ENCODE data around the gene TMEFF2. TPM values are rescaled to one million over a fixed set of nuclear protein-coding genes. Genes with fewer than 3 reads are reported as not detected.

The TMEFF2 gene
- total RNA-seq, 8 experiments from 2014 or later: 0.35 to 15.8 (median 11.9) TPM

DNA sequence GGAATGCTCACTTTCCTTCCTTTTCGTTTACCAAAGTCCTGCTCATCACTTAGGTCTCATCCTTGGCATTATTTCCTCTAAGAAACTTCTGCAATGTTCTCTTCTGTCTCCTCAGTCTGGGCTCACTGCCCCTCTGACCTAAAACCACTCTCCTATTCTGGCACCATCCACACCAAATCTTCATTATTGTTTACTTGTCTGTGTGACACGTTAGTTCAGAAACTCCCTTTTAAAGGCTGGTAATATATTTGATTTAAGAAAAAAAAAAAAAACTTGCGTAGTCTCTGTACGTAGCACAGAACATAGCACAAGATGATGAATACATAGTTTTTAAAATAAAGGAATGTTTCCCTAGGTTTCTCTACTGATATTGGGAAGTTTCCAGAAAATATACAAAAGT is 229.0 kb downstream of the TMEFF2 start:
- in situ Hi-C loops (cut with MboI; ENCODE audit: low pct_unique_long_range_greater_than_20kb in 2 of 9, low sequenced_read_pairs in 9 of 9, unreplicated experiment in 9 of 9): no loop called here
- no peak overlapping the region for H3K27ac ChIP-seq
- H3K4me1 ChIP-seq (replicated peaks in 1 of 2): peaks cover 6% of the 10 kb centered on the region in 2 donors
- ATAC-seq (replicated peaks in 6 of 8): no peak
- no peak overlapping the region for H3K4me3 ChIP-seq
- WGBS, 10 experiments: 0 to 95% (median 85%) methylated on average over 2 to 4 of the region's 4 CpGs; no CpG with 5 or more reads in 1 of the 10 experiments

GRCh38 chr2:191961556-191961955 is 233.2 kb downstream of the TMEFF2 start:
- no peak for ATAC-seq (replicated peaks in 6 of 8)
- in situ Hi-C loops (cut with MboI; ENCODE audit: low pct_unique_long_range_greater_than_20kb in 2 of 9, low sequenced_read_pairs in 9 of 9, unreplicated experiment in 9 of 9): no loop called here
- no peaks in the 10 kb centered on the region for H3K4me1 ChIP-seq (replicated peaks in 1 of 2)
- 50 to 100% (median 86%) methylated on average over 1 of the region's 1 CpG; no CpG with 5 or more reads in 2 of the 10 experiments for WGBS, 10 experiments
- no peak overlapping the region for H3K27ac ChIP-seq
- H3K4me3 ChIP-seq: no peak overlapping the region

GRCh38 chr2:191959209-191959608 is 235.5 kb downstream of the TMEFF2 start:
- no peak overlapping the region for H3K27ac ChIP-seq
- ATAC-seq (replicated peaks in 6 of 8): no peak
- in situ Hi-C loops (cut with MboI; ENCODE audit: low pct_unique_long_range_greater_than_20kb in 2 of 9, low sequenced_read_pairs in 9 of 9, unreplicated experiment in 9 of 9): no loop called here

GRCh38 chr2:191957996-191958860 is 236.5 kb downstream of the TMEFF2 start:
- Histone ChIP-seq H3K27ac (no peak overlapping the region), H3K4me1 (replicated peaks in 1 of 2) (no peaks in the 10 kb centered on the region), H3K4me3 (no peak overlapping the region)
- 5 to 86% (median 56%) methylated on average over 1 to 7 of the region's 7 CpGs for WGBS, 10 experiments
- in situ Hi-C loops (cut with MboI; ENCODE audit: low pct_unique_long_range_greater_than_20kb in 2 of 9, low sequenced_read_pairs in 9 of 9, unreplicated experiment in 9 of 9): no loop called here
- peak in 1 of 8 experiments; percentile 36 for ATAC-seq (replicated peaks in 6 of 8)

More at GRCh38 chr2:191959209-191959608, 235.5 kb downstream of the TMEFF2 start:
- Histone ChIP-seq H3K4me3 (no peak overlapping the region), H3K4me1 (replicated peaks in 1 of 2) (no peaks in the 10 kb centered on the region)

- Histone ChIP-seq H3K27ac (no peak overlapping the region), H3K4me1 (replicated peaks in 1 of 2) (no peaks in the 10 kb centered on the region), H3K4me3 (no peak overlapping the region)
- 0 to 82% (median 57%) methylated on average over 1 to 2 of the region's 2 CpGs for WGBS, 10 experiments
- in situ Hi-C loops (cut with MboI; ENCODE audit: low pct_unique_long_range_greater_than_20kb in 2 of 9, low sequenced_read_pairs in 9 of 9, unreplicated experiment in 9 of 9): no loop called here
- no peak for ATAC-seq (replicated peaks in 6 of 8)
Measured at GRCh38 chr2:191954451-191954850, 240.3 kb downstream of the TMEFF2 start.

DNA sequence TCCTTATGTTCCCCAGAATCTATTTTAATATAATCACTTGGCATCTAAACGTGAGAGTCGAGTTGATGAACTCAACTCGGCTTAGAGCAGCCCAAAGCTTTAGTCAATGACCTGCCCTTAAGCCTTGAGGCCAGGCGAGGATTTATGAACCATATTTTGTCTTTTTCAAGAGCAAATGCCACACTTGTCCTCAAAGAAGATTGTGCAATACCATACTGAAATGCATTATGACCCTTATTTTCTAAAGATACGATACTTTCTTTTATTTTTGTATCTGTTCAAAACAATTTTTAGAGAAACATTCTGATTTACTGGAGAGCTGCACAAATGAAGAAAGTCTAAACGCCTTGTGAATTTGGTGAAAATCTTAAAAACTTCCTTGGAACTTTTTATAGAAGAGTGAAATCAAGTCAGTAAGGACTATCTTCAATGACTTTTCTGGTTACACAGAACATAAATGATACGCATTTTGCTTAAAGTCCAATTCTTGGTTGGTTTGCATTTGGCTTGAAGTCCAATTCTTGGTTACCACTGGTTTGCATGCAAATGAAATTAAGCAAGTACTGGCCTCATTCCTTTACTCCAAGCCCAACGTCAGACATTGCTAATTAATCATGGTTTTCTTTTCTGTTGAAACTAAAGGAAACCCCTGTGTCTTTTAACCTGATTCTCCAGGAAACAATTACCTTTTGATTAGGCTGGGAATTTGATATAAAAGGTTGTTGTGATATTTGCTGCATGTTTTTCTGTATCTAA is 242.0 kb downstream of the TMEFF2 start:
- H3K27ac ChIP-seq: no peak overlapping the region
- in situ Hi-C loops (cut with MboI; ENCODE audit: low pct_unique_long_range_greater_than_20kb in 2 of 9, low sequenced_read_pairs in 9 of 9, unreplicated experiment in 9 of 9): no loop called here
- no peaks in the 10 kb centered on the region for H3K4me1 ChIP-seq (replicated peaks in 1 of 2)
- WGBS, 10 experiments: 73 to 88% (median 83%) methylated on average over 1 to 8 of the region's 8 CpGs
- ATAC-seq (replicated peaks in 6 of 8): no peak
- no peak overlapping the region for H3K4me3 ChIP-seq

GRCh38 chr2:191951832-191952231 is 242.9 kb downstream of the TMEFF2 start:
- in situ Hi-C loops (cut with MboI; ENCODE audit: low pct_unique_long_range_greater_than_20kb in 2 of 9, low sequenced_read_pairs in 9 of 9, unreplicated experiment in 9 of 9): no loop called here
- no peak for ATAC-seq (replicated peaks in 6 of 8)
- 13 to 100% (median 83%) methylated on average over 1 of the region's 1 CpG; no CpG with 5 or more reads in 3 of the 10 experiments for WGBS, 10 experiments
- H3K4me1 ChIP-seq (replicated peaks in 1 of 2): no peaks in the 10 kb centered on the region
- H3K27ac ChIP-seq: no peak overlapping the region
- no peak overlapping the region for H3K4me3 ChIP-seq

DNA sequence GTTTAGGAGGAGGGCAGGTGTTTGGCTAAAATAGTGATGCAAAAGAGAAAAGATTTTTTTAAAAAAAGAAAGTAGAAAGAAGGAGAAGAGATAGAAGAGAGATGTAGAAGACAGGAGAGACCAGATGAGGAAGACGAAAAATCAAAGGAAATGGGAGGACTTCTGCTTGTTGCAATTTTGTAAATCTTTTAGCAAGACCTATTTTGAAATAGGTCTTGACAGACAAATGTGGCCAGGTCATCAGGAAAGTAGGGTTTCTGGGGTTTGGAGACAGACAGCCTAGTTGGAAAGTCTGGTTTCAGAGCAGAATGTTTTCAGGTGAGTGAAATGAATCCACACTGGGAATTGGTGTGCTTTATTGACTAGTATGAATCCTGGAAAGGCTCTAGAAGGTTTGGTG is 243.4 kb downstream of the TMEFF2 start:
- no peak overlapping the region for H3K4me3 ChIP-seq
- no peak overlapping the region for H3K27ac ChIP-seq
- WGBS, 10 experiments: 92 to 100% (median 100%) methylated on average over 1 of the region's 1 CpG; no CpG with 5 or more reads in 1 of the 10 experiments
- in situ Hi-C loops (cut with MboI; ENCODE audit: low pct_unique_long_range_greater_than_20kb in 2 of 9, low sequenced_read_pairs in 9 of 9, unreplicated experiment in 9 of 9): no loop called here
- no peak for ATAC-seq (replicated peaks in 6 of 8)
- no peaks in the 10 kb centered on the region for H3K4me1 ChIP-seq (replicated peaks in 1 of 2)

GRCh38 chr2:191950132-191950874 is 244.4 kb downstream of the TMEFF2 start:
- ATAC-seq (replicated peaks in 6 of 8): no peak
- 60 to 100% (median 91%) methylated on average over 2 to 3 of the region's 3 CpGs; no CpG with 5 or more reads in 4 of the 10 experiments for WGBS, 10 experiments
- in situ Hi-C loops (cut with MboI; ENCODE audit: low pct_unique_long_range_greater_than_20kb in 2 of 9, low sequenced_read_pairs in 9 of 9, unreplicated experiment in 9 of 9): no loop called here
- Histone ChIP-seq H3K4me3 (no peak overlapping the region), H3K27ac (no peak overlapping the region), H3K4me1 (replicated peaks in 1 of 2) (no peaks in the 10 kb centered on the region)

GRCh38 chr2:191947235-191947634 is 247.5 kb downstream of the TMEFF2 start:
- Histone ChIP-seq H3K27ac (no peak overlapping the region), H3K4me3 (no peak overlapping the region), H3K4me1 (replicated peaks in 1 of 2) (peaks cover 3 to 6% of the 10 kb centered on the region in 2 donors)
- WGBS, 10 experiments: 73 to 100% (median 100%) methylated on average over 1 to 6 of the region's 6 CpGs
- ATAC-seq (replicated peaks in 6 of 8): no peak
- in situ Hi-C loops (cut with MboI; ENCODE audit: low pct_unique_long_range_greater_than_20kb in 2 of 9, low sequenced_read_pairs in 9 of 9, unreplicated experiment in 9 of 9): no loop called here

DNA sequence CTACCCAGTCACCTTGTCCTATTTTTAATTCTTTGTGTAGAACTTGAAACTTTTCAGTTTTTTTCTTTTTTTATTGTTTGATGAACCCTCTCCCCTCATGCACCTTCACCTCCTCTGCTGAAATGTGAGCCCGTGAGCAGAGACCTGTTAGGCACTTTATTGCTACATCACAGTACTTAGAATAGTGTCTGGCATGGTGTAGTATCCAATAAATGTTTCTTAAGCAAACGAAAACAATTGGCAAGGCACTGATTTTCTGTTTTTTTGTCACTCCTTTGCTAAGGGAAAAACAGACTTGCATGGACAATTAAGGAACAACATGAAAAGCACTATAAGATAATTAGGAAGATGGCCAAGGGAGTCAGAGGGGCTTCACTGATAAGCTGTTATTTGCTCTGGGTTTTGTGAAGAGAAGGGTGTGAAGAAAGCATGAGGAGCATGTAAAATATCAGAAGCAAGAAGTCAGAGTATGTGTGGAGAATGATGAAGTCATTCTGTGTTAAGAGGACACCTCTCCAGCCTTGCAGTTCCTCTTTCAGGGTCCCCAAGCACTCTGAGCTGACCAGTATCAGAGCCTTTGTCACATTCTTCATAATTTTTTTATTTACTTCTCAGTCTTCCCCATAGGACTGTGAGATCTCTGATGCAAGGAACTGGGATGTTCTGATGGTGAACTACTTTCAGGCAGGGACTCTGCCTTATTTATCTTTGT is 248.1 kb downstream of the TMEFF2 start:
- ATAC-seq (replicated peaks in 6 of 8): no peak

DNA sequence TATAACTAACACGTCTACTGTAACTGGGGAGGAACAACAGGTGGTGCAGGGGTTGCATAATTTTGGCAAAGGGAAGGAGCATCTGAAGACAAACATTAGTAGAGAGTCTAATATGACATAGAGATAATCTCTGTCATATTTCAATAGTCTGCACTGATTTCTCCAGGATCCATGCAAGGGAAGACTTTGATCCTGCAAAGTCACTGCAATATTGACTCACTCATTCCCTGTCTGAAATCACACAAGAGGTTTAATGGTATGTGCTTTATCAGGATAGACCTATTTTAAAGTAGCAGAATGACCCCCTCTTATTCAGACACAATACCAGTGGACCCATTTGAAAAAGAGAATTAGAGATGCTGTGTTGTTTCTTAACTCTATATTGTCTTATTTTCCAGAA is 249.1 kb downstream of the TMEFF2 start:
- WGBS, 10 experiments: 29 to 100% (median 83%) methylated on average over 1 of the region's 1 CpG; no CpG with 5 or more reads in 5 of the 10 experiments
- Histone ChIP-seq H3K4me3 (no peak overlapping the region), H3K4me1 (replicated peaks in 1 of 2) (peaks cover 14 to 15% of the 10 kb centered on the region in 2 donors), H3K27ac (no peak overlapping the region)
- ATAC-seq (replicated peaks in 6 of 8): no peak
- in situ Hi-C loops (cut with MboI; ENCODE audit: low pct_unique_long_range_greater_than_20kb in 2 of 9, low sequenced_read_pairs in 9 of 9, unreplicated experiment in 9 of 9): no loop called here

More for the DNA sequence above, 248.1 kb downstream of the TMEFF2 start:
- in situ Hi-C loops (cut with MboI; ENCODE audit: low pct_unique_long_range_greater_than_20kb in 2 of 9, low sequenced_read_pairs in 9 of 9, unreplicated experiment in 9 of 9): no loop called here
- Histone ChIP-seq H3K4me1 (replicated peaks in 1 of 2) (peaks cover 10% of the 10 kb centered on the region in 2 donors), H3K27ac (no peak overlapping the region), H3K4me3 (no peak overlapping the region)
- WGBS, 10 experiments: 29 to 80% (median 55%) methylated on average over 1 to 2 of the region's 2 CpGs; no CpG with 5 or more reads in 1 of the 10 experiments

Data from motor neuron (in vitro differentiated cells).